H1 (cell line): ENCODE measurements around the gene ZNF407. TPM values are rescaled to one million over a fixed set of nuclear protein-coding genes. Genes with fewer than 3 reads are reported as not detected.

Source experiments
- CEBPB ChIP-seq: IDR thresholded peaks from 2 replicates; pipeline ENCODE4 v1.6.1; 2012; ENCODE audit warnings: low read depth, low read length
- SUZ12 ChIP-seq: fragments of 200-600 bp; sonication (generic); IDR thresholded peaks from 2 replicates; pipeline ENCODE4 v1.6.1; 2012; ENCODE audit warnings: mild to moderate bottlenecking, inconsistent platforms, low read length, moderate library complexity, mixed read lengths
- TEAD4 ChIP-seq: IDR thresholded peaks from 2 replicates; pipeline ENCODE4 v1.6.1; 2012; ENCODE audit warnings: low read depth, low read length, inconsistent platforms, mixed read lengths
- polyA plus RNA-seq, 7 experiments: library from polyadenylated mRNA; depleted of rRNA in 3 of 7; stranded (reverse) in 5 of 7; unstranded in 2 of 7; fragments of >200 nt in 5 of 7; fragments of 200-250 nt in 2 of 7; gene quantifications; 1 replicate in 5 of 7; 2 replicates in 1 of 7; 4 replicates in 1 of 7; pipeline versions ENCODE4 v1.2.1 to v1.2.3, GENCODE V29; 2011 to 2013; ENCODE audit warnings: missing spikeins in 2 of 7, mixed read lengths in 2 of 7
- total RNA-seq: library from RNA; stranded (reverse); fragmentation: NEBNext Ultra II Directional; extraction: Animal tissue kit (Norgen Biotek cat#: 25700); gene quantifications from 2 replicates; pipeline ENCODE4 v1.2.1, GENCODE V29; 2021
- TF ChIP-seq, protein P1 (sequence below): fragments of 300-600 bp; sonication (generic); IDR thresholded peaks from 2 replicates; pipeline ENCODE4 v1.7.1; 2012; ENCODE audit warnings: low read length, moderate library complexity, mild to moderate bottlenecking, inconsistent platforms; ENCODE audit not compliant: insufficient replicate concordance
- TF ChIP-seq, protein P2 (sequence below): IDR thresholded peaks from 2 replicates; pipeline ENCODE4 v1.6.1; 2012; ENCODE audit warnings: inconsistent platforms

The ZNF407 gene
- total and polyA plus RNA-seq, 2 of the 8 experiments (the other 6 are each of a cell fraction or from before 2014, with no cell fraction given): 1.5 to 6.8 TPM

DNA sequence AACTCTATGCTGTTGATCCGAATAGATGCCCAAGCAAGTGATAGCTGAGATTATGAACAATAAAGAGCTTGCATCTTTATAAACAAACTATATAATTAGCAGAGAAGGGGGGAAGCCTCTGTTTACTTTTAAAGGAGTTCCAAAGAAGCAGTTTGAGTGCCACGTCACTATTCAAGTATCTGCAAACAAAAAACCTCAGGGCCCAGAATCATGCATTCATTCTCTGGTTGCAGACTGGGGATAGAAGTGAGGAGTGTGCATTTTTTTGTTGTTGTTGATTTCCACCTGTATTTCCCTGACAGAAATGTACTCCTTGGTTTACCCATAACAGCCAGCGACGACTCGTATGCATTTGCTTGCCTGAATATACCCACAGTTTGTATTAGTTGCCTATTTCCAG, 347.0 kb downstream of the ZNF407 start (continued):
- TF ChIP-seq, protein P1, sequence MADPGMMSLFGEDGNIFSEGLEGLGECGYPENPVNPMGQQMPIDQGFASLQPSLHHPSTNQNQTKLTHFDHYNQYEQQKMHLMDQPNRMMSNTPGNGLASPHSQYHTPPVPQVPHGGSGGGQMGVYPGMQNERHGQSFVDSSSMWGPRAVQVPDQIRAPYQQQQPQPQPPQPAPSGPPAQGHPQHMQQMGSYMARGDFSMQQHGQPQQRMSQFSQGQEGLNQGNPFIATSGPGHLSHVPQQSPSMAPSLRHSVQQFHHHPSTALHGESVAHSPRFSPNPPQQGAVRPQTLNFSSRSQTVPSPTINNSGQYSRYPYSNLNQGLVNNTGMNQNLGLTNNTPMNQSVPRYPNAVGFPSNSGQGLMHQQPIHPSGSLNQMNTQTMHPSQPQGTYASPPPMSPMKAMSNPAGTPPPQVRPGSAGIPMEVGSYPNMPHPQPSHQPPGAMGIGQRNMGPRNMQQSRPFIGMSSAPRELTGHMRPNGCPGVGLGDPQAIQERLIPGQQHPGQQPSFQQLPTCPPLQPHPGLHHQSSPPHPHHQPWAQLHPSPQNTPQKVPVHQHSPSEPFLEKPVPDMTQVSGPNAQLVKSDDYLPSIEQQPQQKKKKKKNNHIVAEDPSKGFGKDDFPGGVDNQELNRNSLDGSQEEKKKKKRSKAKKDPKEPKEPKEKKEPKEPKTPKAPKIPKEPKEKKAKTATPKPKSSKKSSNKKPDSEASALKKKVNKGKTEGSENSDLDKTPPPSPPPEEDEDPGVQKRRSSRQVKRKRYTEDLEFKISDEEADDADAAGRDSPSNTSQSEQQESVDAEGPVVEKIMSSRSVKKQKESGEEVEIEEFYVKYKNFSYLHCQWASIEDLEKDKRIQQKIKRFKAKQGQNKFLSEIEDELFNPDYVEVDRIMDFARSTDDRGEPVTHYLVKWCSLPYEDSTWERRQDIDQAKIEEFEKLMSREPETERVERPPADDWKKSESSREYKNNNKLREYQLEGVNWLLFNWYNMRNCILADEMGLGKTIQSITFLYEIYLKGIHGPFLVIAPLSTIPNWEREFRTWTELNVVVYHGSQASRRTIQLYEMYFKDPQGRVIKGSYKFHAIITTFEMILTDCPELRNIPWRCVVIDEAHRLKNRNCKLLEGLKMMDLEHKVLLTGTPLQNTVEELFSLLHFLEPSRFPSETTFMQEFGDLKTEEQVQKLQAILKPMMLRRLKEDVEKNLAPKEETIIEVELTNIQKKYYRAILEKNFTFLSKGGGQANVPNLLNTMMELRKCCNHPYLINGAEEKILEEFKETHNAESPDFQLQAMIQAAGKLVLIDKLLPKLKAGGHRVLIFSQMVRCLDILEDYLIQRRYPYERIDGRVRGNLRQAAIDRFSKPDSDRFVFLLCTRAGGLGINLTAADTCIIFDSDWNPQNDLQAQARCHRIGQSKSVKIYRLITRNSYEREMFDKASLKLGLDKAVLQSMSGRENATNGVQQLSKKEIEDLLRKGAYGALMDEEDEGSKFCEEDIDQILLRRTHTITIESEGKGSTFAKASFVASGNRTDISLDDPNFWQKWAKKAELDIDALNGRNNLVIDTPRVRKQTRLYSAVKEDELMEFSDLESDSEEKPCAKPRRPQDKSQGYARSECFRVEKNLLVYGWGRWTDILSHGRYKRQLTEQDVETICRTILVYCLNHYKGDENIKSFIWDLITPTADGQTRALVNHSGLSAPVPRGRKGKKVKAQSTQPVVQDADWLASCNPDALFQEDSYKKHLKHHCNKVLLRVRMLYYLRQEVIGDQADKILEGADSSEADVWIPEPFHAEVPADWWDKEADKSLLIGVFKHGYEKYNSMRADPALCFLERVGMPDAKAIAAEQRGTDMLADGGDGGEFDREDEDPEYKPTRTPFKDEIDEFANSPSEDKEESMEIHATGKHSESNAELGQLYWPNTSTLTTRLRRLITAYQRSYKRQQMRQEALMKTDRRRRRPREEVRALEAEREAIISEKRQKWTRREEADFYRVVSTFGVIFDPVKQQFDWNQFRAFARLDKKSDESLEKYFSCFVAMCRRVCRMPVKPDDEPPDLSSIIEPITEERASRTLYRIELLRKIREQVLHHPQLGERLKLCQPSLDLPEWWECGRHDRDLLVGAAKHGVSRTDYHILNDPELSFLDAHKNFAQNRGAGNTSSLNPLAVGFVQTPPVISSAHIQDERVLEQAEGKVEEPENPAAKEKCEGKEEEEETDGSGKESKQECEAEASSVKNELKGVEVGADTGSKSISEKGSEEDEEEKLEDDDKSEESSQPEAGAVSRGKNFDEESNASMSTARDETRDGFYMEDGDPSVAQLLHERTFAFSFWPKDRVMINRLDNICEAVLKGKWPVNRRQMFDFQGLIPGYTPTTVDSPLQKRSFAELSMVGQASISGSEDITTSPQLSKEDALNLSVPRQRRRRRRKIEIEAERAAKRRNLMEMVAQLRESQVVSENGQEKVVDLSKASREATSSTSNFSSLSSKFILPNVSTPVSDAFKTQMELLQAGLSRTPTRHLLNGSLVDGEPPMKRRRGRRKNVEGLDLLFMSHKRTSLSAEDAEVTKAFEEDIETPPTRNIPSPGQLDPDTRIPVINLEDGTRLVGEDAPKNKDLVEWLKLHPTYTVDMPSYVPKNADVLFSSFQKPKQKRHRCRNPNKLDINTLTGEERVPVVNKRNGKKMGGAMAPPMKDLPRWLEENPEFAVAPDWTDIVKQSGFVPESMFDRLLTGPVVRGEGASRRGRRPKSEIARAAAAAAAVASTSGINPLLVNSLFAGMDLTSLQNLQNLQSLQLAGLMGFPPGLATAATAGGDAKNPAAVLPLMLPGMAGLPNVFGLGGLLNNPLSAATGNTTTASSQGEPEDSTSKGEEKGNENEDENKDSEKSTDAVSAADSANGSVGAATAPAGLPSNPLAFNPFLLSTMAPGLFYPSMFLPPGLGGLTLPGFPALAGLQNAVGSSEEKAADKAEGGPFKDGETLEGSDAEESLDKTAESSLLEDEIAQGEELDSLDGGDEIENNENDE: no peak
- TF ChIP-seq CEBPB: no peak
- TF ChIP-seq SUZ12: no peak
- no peak for TF ChIP-seq TEAD4
- TF ChIP-seq, protein P2, sequence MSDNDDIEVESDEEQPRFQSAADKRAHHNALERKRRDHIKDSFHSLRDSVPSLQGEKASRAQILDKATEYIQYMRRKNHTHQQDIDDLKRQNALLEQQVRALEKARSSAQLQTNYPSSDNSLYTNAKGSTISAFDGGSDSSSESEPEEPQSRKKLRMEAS: no peak
